Loucy (cell line): ENCODE measurements around the gene REC8.
A peak's percentile ranks its signal among the peaks of the same experiment; 100 is the strongest.

Experiments
- H2AFZ ChIP-seq: fragments of 200-600 bp; sonication (generic); 2 replicates; pipeline ENCODE4 v1.6.0; 2016; ENCODE audit warnings: antibody characterized with exemption, mild to moderate bottlenecking, low read length, moderate library complexity
- H3F3A ChIP-seq: fragments of 200-600 bp; 2 replicates; pipeline ENCODE4 v1.6.0; 2016; ENCODE audit warnings: antibody characterized with exemption, low read depth, mild to moderate bottlenecking
- H3K27me3 ChIP-seq: fragments of 200-600 bp; sonication (generic); 2 replicates; pipeline ENCODE4 v1.6.1; 2014; ENCODE audit warnings: low read length, mild to moderate bottlenecking; ENCODE audit not compliant: insufficient read depth, poor library complexity, severe bottlenecking
- H3K36me3 ChIP-seq: fragments of 200-600 bp; sonication (generic); 2 replicates; pipeline ENCODE4 v1.6.1; 2016; ENCODE audit warnings: low read length; ENCODE audit not compliant: insufficient read depth
- H3K4me1 ChIP-seq: fragments of 200-600 bp; sonication (generic); 2 replicates; pipeline ENCODE4 v1.5.1; 2014; ENCODE audit warnings: low read length, mild to moderate bottlenecking; ENCODE audit not compliant: insufficient read depth, poor library complexity, severe bottlenecking
- H3K4me2 ChIP-seq: fragments of 200-600 bp; sonication (generic); 2 replicates; pipeline ENCODE4 v1.6.0; 2014; ENCODE audit warnings: antibody characterized with exemption, low read length, low read depth, mild to moderate bottlenecking; ENCODE audit not compliant: poor library complexity, severe bottlenecking
- H3K4me3 ChIP-seq: fragments of 200-600 bp; sonication (generic); 2 replicates; pipeline ENCODE4 v1.5.1; 2014; ENCODE audit warnings: low read length, mild to moderate bottlenecking, mixed read lengths; ENCODE audit not compliant: poor library complexity, severe bottlenecking
- H3K79me2 ChIP-seq: fragments of 200-600 bp; sonication (generic); 2 replicates; pipeline ENCODE4 v1.6.1; 2014; ENCODE audit warnings: low read length; ENCODE audit not compliant: insufficient read depth
- H3K9ac ChIP-seq: fragments of 200-600 bp; sonication (generic); 2 replicates; pipeline ENCODE4 v1.6.0; 2014; ENCODE audit warnings: mild to moderate bottlenecking, low read depth, low read length, moderate library complexity; ENCODE audit not compliant: poor library complexity, severe bottlenecking
- H3K9me2 ChIP-seq: fragments of 200-600 bp; sonication (generic); replicated peaks from 2 replicates; pipeline ENCODE4 v1.6.1; 2016; ENCODE audit warnings: low read depth, low read length, mixed read lengths
- H3K9me3 ChIP-seq: fragments of 200-600 bp; sonication (generic); 2 replicates; pipeline ENCODE4 v1.6.1; 2014; ENCODE audit warnings: mild to moderate bottlenecking, antibody characterized with exemption, low read length, low read depth; ENCODE audit not compliant: insufficient read depth
- H4K20me1 ChIP-seq: fragments of 200-600 bp; sonication (generic); 2 replicates; pipeline ENCODE4 v1.6.0; 2014; ENCODE audit warnings: antibody characterized with exemption, low read length, mild to moderate bottlenecking; ENCODE audit not compliant: insufficient read depth, poor library complexity, severe bottlenecking
- EZH2phosphoT487 ChIP-seq: fragments of 200-600 bp; IDR thresholded peaks from 2 replicates; pipeline ENCODE4 v1.6.1; 2018; ENCODE audit warnings: antibody characterized with exemption, mild to moderate bottlenecking, moderate library complexity, borderline replicate concordance
- TF ChIP-seq, protein P1 (sequence below): fragments of 200-600 bp; sonication (generic); conservative IDR thresholded peaks from 2 replicates; pipeline ENCODE4 v1.5.1; 2014; ENCODE audit warnings: mild to moderate bottlenecking, antibody characterized with exemption, low read length

Gene REC8

DNA sequence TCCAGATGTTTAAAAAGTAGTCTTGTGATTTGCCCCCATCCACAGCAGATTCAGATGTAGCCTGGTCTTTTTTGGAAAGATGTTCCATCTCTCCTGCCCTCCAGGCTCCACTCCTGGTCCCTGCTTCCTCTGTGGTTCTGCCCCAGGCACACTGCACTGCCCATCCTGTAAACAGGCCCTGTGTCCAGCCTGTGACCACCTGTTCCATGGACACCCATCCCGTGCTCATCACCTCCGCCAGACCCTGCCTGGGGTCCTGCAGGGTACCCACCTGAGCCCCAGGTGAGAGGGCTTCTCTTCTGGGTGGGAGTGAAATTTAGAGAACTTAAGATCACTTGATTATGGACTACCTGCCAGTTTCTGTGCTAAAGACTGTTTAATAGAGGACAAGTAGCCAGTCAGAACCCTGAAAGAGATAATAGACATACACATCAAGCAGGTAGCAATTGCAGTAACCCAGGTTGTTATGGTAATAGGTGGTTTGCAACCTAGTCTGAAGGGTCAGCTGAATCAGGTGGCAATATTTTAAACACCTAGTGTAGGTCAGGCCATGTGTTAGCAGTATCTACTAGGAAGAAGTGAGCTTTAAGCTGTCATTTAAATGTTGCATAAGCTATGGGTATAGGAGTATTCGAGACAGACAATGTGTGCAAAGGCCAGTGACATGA lies 22.4 kb upstream of the REC8 start:
- TF ChIP-seq EZH2phosphoT487: no peak
- TF ChIP-seq, protein P1, sequence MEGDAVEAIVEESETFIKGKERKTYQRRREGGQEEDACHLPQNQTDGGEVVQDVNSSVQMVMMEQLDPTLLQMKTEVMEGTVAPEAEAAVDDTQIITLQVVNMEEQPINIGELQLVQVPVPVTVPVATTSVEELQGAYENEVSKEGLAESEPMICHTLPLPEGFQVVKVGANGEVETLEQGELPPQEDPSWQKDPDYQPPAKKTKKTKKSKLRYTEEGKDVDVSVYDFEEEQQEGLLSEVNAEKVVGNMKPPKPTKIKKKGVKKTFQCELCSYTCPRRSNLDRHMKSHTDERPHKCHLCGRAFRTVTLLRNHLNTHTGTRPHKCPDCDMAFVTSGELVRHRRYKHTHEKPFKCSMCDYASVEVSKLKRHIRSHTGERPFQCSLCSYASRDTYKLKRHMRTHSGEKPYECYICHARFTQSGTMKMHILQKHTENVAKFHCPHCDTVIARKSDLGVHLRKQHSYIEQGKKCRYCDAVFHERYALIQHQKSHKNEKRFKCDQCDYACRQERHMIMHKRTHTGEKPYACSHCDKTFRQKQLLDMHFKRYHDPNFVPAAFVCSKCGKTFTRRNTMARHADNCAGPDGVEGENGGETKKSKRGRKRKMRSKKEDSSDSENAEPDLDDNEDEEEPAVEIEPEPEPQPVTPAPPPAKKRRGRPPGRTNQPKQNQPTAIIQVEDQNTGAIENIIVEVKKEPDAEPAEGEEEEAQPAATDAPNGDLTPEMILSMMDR: no peak
- H3K4me3 ChIP-seq: no peak overlapping the region
- no peaks in the 10 kb centered on the region for H3K9me2 ChIP-seq
- H3K27me3 ChIP-seq: no peaks in the 10 kb centered on the region
- no peaks in the 10 kb centered on the region for H3K9me3 ChIP-seq
- H3F3A ChIP-seq: 0 out of 2 replicates have a peak, but pooled peaks cover 2% of the 10 kb centered on the region
- peak overlapping the region; percentile 19 for H3K4me2 ChIP-seq
- peaks cover 27% of the 10 kb centered on the region; the same call in 1 of the 2 replicates for H3K36me3 ChIP-seq
- no peak overlapping the region for H3K9ac ChIP-seq
- H3K79me2 ChIP-seq: peaks cover 59% of the 10 kb centered on the region
- H2AFZ ChIP-seq: no peak overlapping the region
- peaks cover 30% of the 10 kb centered on the region for H3K4me1 ChIP-seq
- H4K20me1 ChIP-seq: peaks cover 29% of the 10 kb centered on the region

DNA sequence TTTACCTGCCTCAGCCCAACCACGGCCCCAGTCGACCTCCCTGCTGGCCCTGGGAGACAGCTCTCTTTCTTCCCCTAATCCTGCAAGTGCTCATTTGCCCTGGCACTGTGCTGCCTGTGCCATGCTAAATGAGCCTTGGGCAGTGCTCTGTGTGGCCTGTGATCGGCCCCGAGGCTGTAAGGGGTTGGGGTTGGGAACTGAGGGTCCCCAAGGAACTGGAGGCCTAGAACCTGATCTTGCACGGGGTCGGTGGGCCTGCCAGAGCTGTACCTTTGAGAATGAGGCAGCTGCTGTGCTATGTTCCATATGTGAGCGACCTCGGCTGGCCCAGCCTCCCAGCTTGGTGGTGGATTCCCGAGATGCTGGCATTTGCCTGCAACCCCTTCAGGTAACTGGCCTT lies 21.8 kb upstream of the REC8 start:
- Histone ChIP-seq H3K36me3 (peaks cover 33% of the 10 kb centered on the region; the same call in 1 of the 2 replicates), H3K79me2 (peaks cover 53% of the 10 kb centered on the region), H3K27me3 (no peaks in the 10 kb centered on the region), H2AFZ (no peak overlapping the region), H3K4me2 (no peak overlapping the region), H4K20me1 (peaks cover 29% of the 10 kb centered on the region), H3K9me2 (no peaks in the 10 kb centered on the region), H3K9me3 (no peaks in the 10 kb centered on the region), H3K9ac (no peak overlapping the region), H3K4me1 (peaks cover 25% of the 10 kb centered on the region), H3K4me3 (no peak overlapping the region), H3F3A (0 out of 2 replicates have a peak, but pooled peaks cover 2% of the 10 kb centered on the region)
- no peak for TF ChIP-seq EZH2phosphoT487
- TF ChIP-seq, protein P1: no peak

DNA sequence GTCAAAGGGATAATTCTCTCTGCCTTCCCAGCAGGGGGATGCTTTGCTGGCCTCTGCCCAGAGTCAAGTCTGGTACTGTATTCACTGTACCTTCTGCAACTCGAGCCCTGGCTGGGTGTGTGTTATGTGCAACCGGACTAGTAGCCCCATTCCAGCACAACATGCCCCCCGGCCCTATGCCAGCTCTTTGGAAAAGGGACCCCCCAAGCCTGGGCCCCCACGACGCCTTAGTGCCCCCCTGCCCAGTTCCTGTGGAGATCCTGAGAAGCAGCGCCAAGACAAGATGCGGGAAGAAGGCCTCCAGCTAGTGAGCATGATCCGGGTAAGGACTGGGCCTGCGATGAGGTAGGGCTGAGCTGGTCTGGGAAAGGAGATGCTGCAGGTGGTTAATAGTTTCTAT lies 21.3 kb upstream of the REC8 start:
- no peak overlapping the region for H2AFZ ChIP-seq
- no peaks in the 10 kb centered on the region for H3K9me3 ChIP-seq
- no peak overlapping the region for H3K4me2 ChIP-seq
- H3K4me3 ChIP-seq: no peak overlapping the region
- H3K9me2 ChIP-seq: no peaks in the 10 kb centered on the region
- H3K36me3 ChIP-seq: peaks cover 38% of the 10 kb centered on the region; the same call in 1 of the 2 replicates
- peaks cover 20% of the 10 kb centered on the region for H3K4me1 ChIP-seq
- no peak overlapping the region for H3K9ac ChIP-seq
- peaks cover 26% of the 10 kb centered on the region for H4K20me1 ChIP-seq
- H3F3A ChIP-seq: 0 out of 2 replicates have a peak, but pooled peaks cover 2% of the 10 kb centered on the region
- no peak for TF ChIP-seq EZH2phosphoT487
- TF ChIP-seq, protein P1: no peak
- H3K27me3 ChIP-seq: no peaks in the 10 kb centered on the region
- H3K79me2 ChIP-seq: peaks cover 48% of the 10 kb centered on the region
